Mesendoderm (in vitro differentiated cells): ENCODE data around the gene ZNF664.

ENCODE experiments used
- DNase-seq: peaks from one replicate; pipeline ENCODE4 v3.0.0; 2013
- H2AK5ac ChIP-seq: 2 replicates; pipeline ENCODE4 v1.6.1; 2013; ENCODE audit warnings: low read length, inconsistent platforms
- H2BK120ac ChIP-seq: 2 replicates; pipeline ENCODE4 v1.6.1; 2013; ENCODE audit warnings: low read depth, mild to moderate bottlenecking, low read length, moderate library complexity, mixed read lengths
- H2BK15ac ChIP-seq: replicated peaks from 2 replicates; pipeline ENCODE4 v1.6.1; 2013; ENCODE audit warnings: low read depth, mild to moderate bottlenecking, moderate library complexity
- H2BK5ac ChIP-seq: 2 replicates; pipeline ENCODE4 v1.6.1; 2013; ENCODE audit warnings: low read length, inconsistent platforms
- H3K18ac ChIP-seq: 2 replicates; pipeline ENCODE4 v1.6.1; 2013; ENCODE audit warnings: mild to moderate bottlenecking, low read length, mixed read lengths
- H3K23ac ChIP-seq: one replicate; pipeline ENCODE4 v1.6.1; 2013; ENCODE audit warnings: low read length
- H3K27ac ChIP-seq: 2 replicates; pipeline ENCODE4 v1.5.1; 2013; ENCODE audit warnings: low read depth, mild to moderate bottlenecking, inconsistent platforms, low read length, moderate library complexity
- H3K27me3 ChIP-seq: 2 replicates; pipeline ENCODE4 v1.6.1; 2013; ENCODE audit warnings: low read length, control low read depth, mild to moderate bottlenecking, inconsistent platforms; ENCODE audit not compliant: insufficient read depth, poor library complexity
- H3K36me3 ChIP-seq: 2 replicates; pipeline ENCODE4 v1.6.1; 2013; ENCODE audit warnings: low read length, inconsistent platforms; ENCODE audit not compliant: control insufficient read depth, insufficient read depth
- H3K4ac ChIP-seq: one replicate; pipeline ENCODE4 v1.6.1; 2013; ENCODE audit warnings: low read depth, mild to moderate bottlenecking, low read length, moderate library complexity
- H3K4me1 ChIP-seq: 2 replicates; pipeline ENCODE4 v1.6.1; 2013; ENCODE audit warnings: low read depth, low read length, inconsistent platforms; ENCODE audit not compliant: control insufficient read depth
- H3K4me2 ChIP-seq: 2 replicates; pipeline ENCODE4 v1.6.1; 2013; ENCODE audit warnings: low read length
- H3K4me3 ChIP-seq: 2 replicates; pipeline ENCODE4 v1.5.1; 2013; ENCODE audit warnings: mild to moderate bottlenecking, low read length
- H3K56ac ChIP-seq: one replicate; pipeline ENCODE4 v1.6.1; 2013; ENCODE audit warnings: low read length
- H3K79me1 ChIP-seq: 2 replicates; pipeline ENCODE4 v1.6.1; 2013; ENCODE audit warnings: low read length, inconsistent platforms
- H3K79me2 ChIP-seq: 2 replicates; pipeline ENCODE4 v1.6.1; 2013; ENCODE audit warnings: mild to moderate bottlenecking, low read length; ENCODE audit not compliant: control insufficient read depth, insufficient read depth
- H3K9ac ChIP-seq: 2 replicates; pipeline ENCODE4 v1.6.1; 2013; ENCODE audit warnings: low read length, inconsistent platforms
- H4K5ac ChIP-seq: one replicate; pipeline ENCODE4 v1.6.1; 2013; ENCODE audit warnings: low read length
- H4K8ac ChIP-seq: one replicate; pipeline ENCODE4 v1.6.1; 2013; ENCODE audit warnings: low read depth, mild to moderate bottlenecking, control low read depth, low read length, moderate library complexity
- WGBS: extraction: QIAGEN DNeasy Blood & Tissue Kit; methylation state at CpG from one replicate; pipeline ENCODE4 v1.1.7; 2013; ENCODE audit warnings: low lambda C conversion rate, missing lambda C conversion rate; ENCODE audit not compliant: insufficient coverage; ENCODE audit errors: extremely low coverage; 5-methylcytosine and 5-hydroxymethylcytosine counted together

The ZNF664 gene

GRCh38 chr12:123929946-123930583 is 43.0 kb upstream of the ZNF664 start:
- Histone ChIP-seq H3K18ac (no peak overlapping the region), H2AK5ac (no peak overlapping the region), H3K27ac (no peak overlapping the region), H3K79me2 (no peaks in the 10 kb centered on the region), H2BK5ac (no peak overlapping the region), H2BK120ac (no peak overlapping the region), H3K36me3 (no peaks in the 10 kb centered on the region), H2BK15ac (no peak overlapping the region), H3K56ac (no peak overlapping the region), H3K9ac (no peak overlapping the region), H3K23ac (no peak overlapping the region), H4K8ac (no peak overlapping the region), H3K79me1 (no peaks in the 10 kb centered on the region), H4K5ac (no peak overlapping the region), H3K4me3 (no peak overlapping the region), H3K4ac (no peak overlapping the region), H3K27me3 (no peaks in the 10 kb centered on the region), H3K4me2 (no peak overlapping the region), H3K4me1 (no peaks in the 10 kb centered on the region)
- no peak for DNase-seq
- no CpG with 5 or more reads among the region's 9 CpGs for WGBS

- Histone ChIP-seq H3K56ac (no peak overlapping the region), H3K27ac (no peak overlapping the region), H3K4me3 (no peak overlapping the region), H3K4me1 (no peaks in the 10 kb centered on the region), H3K4me2 (no peak overlapping the region), H3K79me1 (no peaks in the 10 kb centered on the region), H2BK15ac (no peak overlapping the region), H3K79me2 (no peaks in the 10 kb centered on the region), H4K5ac (no peak overlapping the region), H2AK5ac (no peak overlapping the region), H3K36me3 (no peaks in the 10 kb centered on the region), H3K9ac (no peak overlapping the region), H4K8ac (no peak overlapping the region), H2BK5ac (no peak overlapping the region), H3K18ac (no peak overlapping the region), H3K23ac (no peak overlapping the region), H3K27me3 (no peaks in the 10 kb centered on the region), H2BK120ac (no peak overlapping the region), H3K4ac (no peak overlapping the region)
- no CpG with 5 or more reads among the region's 14 CpGs for WGBS
- DNase-seq, result no peak
Observed at GRCh38 chr12:123931686-123932321, 41.2 kb upstream of the ZNF664 start.

- Histone ChIP-seq H2BK5ac (no peak overlapping the region), H3K27me3 (no peaks in the 10 kb centered on the region), H3K4ac (no peak overlapping the region), H2BK15ac (no peak overlapping the region), H4K8ac (no peak overlapping the region), H3K79me2 (no peaks in the 10 kb centered on the region), H3K27ac (no peak overlapping the region), H3K4me3 (no peak overlapping the region), H3K18ac (no peak overlapping the region), H2BK120ac (no peak overlapping the region), H3K36me3 (no peaks in the 10 kb centered on the region), H3K9ac (no peak overlapping the region), H3K4me2 (no peak overlapping the region), H2AK5ac (no peak overlapping the region), H4K5ac (no peak overlapping the region), H3K56ac (no peak overlapping the region), H3K4me1 (no peaks in the 10 kb centered on the region), H3K79me1 (no peaks in the 10 kb centered on the region), H3K23ac (no peak overlapping the region)
- WGBS, result no CpG with 5 or more reads among the region's 14 CpGs
- no peak for DNase-seq
Observed at GRCh38 chr12:123933214-123933613, 39.8 kb upstream of the ZNF664 start.

GRCh38 chr12:123934016-123934620 is 38.9 kb upstream of the ZNF664 start:
- Histone ChIP-seq H3K4me2 (no peak overlapping the region), H2BK15ac (no peak overlapping the region), H3K4ac (no peak overlapping the region), H3K27me3 (no peaks in the 10 kb centered on the region), H3K4me3 (no peak overlapping the region), H4K5ac (no peak overlapping the region), H4K8ac (no peak overlapping the region), H3K79me2 (no peaks in the 10 kb centered on the region), H2BK5ac (no peak overlapping the region), H3K56ac (no peak overlapping the region), H2AK5ac (no peak overlapping the region), H3K79me1 (no peaks in the 10 kb centered on the region), H3K4me1 (no peaks in the 10 kb centered on the region), H3K36me3 (no peaks in the 10 kb centered on the region), H2BK120ac (no peak overlapping the region), H3K27ac (no peak overlapping the region), H3K23ac (no peak overlapping the region), H3K9ac (no peak overlapping the region), H3K18ac (no peak overlapping the region)
- DNase-seq, result no peak
- WGBS, result no CpG with 5 or more reads among the region's 11 CpGs

- Histone ChIP-seq H3K27me3 (no peaks in the 10 kb centered on the region), H3K4me1 (no peaks in the 10 kb centered on the region), H3K36me3 (no peaks in the 10 kb centered on the region), H2BK120ac (no peak overlapping the region), H3K27ac (no peak overlapping the region), H3K18ac (no peak overlapping the region), H3K4me3 (no peak overlapping the region), H2BK15ac (no peak overlapping the region), H4K8ac (no peak overlapping the region), H2AK5ac (no peak overlapping the region), H2BK5ac (no peak overlapping the region), H3K23ac (no peak overlapping the region), H3K56ac (no peak overlapping the region), H3K4me2 (no peak overlapping the region), H3K4ac (no peak overlapping the region), H4K5ac (no peak overlapping the region), H3K79me2 (no peaks in the 10 kb centered on the region), H3K79me1 (no peaks in the 10 kb centered on the region), H3K9ac (no peak overlapping the region)
- DNase-seq, result no peak
- WGBS, result no CpG with 5 or more reads among the region's 9 CpGs
Observed at GRCh38 chr12:123934829-123935228, 38.2 kb upstream of the ZNF664 start.
